AG04449 (cell line): ENCODE measurements around the gene SFXN1.

Source experiments
- CTCF ChIA-PET: fragments of 350-600 bp; formaldehyde crosslinking; extraction: SDS; loops from one replicate; lab custom pipeline; 2021; ENCODE audit warnings: antibody characterized with exemption; lab: Yijun Ruan, JAX
- POLR2A ChIA-PET: fragments of 400-600, 350-600 bp; formaldehyde crosslinking; extraction: SDS; loops from one replicate; lab custom pipeline; 2020; ENCODE audit warnings: antibody characterized with exemption, inconsistent platforms; lab: Yijun Ruan, JAX
- DNase-seq: peaks from one replicate; pipeline ENCODE4 v3.0.0-alpha.2; 2010; ENCODE audit warnings: low read depth, low spot score
- H3K4me3 ChIP-seq: 2 replicates; pipeline ENCODE4 v1.5.1; 2011; ENCODE audit warnings: low read depth, mild to moderate bottlenecking, control low read depth, low read length
- TF ChIP-seq, protein P1 (sequence below): IDR thresholded peaks from one replicate; pipeline ENCODE4 v1.5.1; 2011; ENCODE audit warnings: mild to moderate bottlenecking, moderate library complexity, low read length, control low read depth, inconsistent platforms; ENCODE audit not compliant: insufficient read depth; ENCODE audit errors: missing control alignments

SFXN1 gene

DNA sequence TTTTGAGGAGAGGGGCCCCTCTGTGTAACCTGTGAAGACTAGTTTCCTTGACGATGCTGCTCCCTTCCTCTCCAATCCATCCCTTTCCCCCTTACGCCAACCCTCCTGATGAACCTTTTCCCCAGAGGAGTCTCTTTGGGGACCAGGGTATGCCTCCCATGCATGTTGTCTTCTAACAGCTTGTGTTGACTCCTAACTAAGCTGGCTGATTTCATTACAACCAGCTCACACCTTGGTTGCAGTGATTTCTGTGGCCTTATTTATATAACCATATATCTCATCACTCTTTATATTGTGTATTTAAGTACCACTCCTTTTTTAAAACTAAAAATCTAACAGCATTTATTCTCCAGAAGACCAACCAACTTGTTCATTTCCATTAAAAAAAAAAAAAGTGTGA, 42.5 kb downstream of the SFXN1 start:
- H3K4me3 ChIP-seq, result no peak overlapping the region
- ChIA-PET CTCF (interaction anchor here (2.1 kb wide), 1 partner anchor 13 kb away, joined by 9 read pairs; no protein-coding TSS in a partner anchor), POLR2A (no interaction called here)
- DNase-seq, result no peak
- TF ChIP-seq, protein P1, sequence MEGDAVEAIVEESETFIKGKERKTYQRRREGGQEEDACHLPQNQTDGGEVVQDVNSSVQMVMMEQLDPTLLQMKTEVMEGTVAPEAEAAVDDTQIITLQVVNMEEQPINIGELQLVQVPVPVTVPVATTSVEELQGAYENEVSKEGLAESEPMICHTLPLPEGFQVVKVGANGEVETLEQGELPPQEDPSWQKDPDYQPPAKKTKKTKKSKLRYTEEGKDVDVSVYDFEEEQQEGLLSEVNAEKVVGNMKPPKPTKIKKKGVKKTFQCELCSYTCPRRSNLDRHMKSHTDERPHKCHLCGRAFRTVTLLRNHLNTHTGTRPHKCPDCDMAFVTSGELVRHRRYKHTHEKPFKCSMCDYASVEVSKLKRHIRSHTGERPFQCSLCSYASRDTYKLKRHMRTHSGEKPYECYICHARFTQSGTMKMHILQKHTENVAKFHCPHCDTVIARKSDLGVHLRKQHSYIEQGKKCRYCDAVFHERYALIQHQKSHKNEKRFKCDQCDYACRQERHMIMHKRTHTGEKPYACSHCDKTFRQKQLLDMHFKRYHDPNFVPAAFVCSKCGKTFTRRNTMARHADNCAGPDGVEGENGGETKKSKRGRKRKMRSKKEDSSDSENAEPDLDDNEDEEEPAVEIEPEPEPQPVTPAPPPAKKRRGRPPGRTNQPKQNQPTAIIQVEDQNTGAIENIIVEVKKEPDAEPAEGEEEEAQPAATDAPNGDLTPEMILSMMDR, result no peak

DNA sequence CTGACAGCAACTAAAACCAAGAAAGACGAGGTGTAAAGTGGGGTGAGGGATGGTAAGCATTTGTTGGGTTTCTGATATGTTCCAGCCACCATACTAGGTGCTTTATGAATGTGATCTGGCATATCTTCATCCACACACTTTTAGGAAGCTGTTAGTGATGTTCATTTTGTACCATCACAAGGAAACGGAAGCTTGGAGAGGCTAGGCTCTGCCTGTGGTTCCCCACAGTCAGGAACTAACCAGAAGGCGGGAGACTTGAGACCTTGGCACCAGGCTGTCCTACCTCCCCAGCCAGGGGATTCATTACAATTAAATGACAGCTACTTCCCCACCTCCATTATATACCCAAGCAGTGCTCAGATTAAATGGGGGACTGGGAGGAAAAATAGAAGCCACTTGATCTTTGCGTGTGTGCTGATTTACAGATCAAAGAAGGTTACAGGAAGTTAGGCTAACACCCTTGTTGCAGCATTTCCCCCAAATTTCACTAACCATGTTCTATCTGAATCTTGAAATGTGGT, 43.0 kb downstream of the SFXN1 start:
- TF ChIP-seq, protein P1, result no peak
- ChIA-PET CTCF (interaction anchor here (2.1 kb wide), 1 partner anchor 13 kb away, joined by 9 read pairs; no protein-coding TSS in a partner anchor), POLR2A (no interaction called here)
- DNase-seq, result no peak
- no peak overlapping the region for H3K4me3 ChIP-seq

- ChIA-PET CTCF (interaction anchor here (1.4 to 1.8 kb wide), 2 partner anchors 11 kb away, joined by 4 to 5 read pairs; no protein-coding TSS in a partner anchor), POLR2A (no interaction called here)
- no peak for DNase-seq
- no peak overlapping the region for H3K4me3 ChIP-seq
- TF ChIP-seq, protein P1, result no peak
Observed at GRCh38 chr5:175523292-175523691, 44.9 kb downstream of the SFXN1 start.

DNA sequence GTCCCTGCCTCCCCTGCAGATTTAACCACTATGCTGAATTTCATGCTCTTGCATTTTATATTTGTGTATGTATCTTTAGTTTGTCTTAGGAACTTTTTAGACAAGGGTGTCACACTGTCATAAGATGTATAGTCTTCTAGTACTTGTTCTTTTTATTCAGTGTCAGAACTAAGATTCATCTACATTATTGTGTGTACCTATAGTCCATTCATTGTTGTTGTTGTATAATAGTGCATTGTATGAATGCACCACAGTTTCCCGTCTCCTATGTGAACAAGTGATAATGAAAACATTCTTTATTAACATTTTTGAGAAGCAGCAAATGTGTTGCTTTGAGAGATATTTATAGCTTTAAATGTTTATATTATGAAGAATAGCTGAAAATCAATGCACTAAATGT, 45.9 kb downstream of the SFXN1 start:
- no peak overlapping the region for H3K4me3 ChIP-seq
- TF ChIP-seq, protein P1, result no peak
- CTCF ChIA-PET, result no interaction called here
- DNase-seq, result no peak
- POLR2A ChIA-PET, result no interaction called here

DNA sequence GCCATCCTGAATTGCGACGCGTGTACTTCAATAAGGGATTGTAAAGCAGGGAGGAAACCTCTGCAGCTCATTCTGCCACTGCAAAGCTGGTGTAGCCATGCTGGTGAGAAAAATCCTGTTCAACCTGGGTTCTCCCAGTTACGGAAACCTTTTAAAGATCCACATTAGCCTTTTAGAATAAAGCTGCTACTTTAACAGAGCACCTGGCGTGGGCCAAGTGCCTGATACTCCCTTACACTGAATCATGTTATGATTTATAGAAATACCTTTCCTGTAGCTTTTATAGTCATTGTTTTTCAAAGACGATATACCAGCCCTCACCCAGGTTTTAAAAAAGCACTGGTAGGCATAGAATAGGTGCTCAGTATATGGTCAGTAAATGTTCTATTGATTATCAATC, 48.3 kb downstream of the SFXN1 start:
- TF ChIP-seq, protein P1, result no peak
- ChIA-PET POLR2A (no interaction called here), CTCF (interaction anchor here (1.2 to 1.9 kb wide), 3 partner anchors 8 to 192 kb away, joined by 3 to 18 read pairs (median 7); no protein-coding TSS in a partner anchor)
- DNase-seq, result no peak
- no peak overlapping the region for H3K4me3 ChIP-seq

- ChIA-PET POLR2A (no interaction called here), CTCF (interaction anchor here (2.5 kb wide), 1 partner anchor 187 kb away, joined by 12 read pairs; no protein-coding TSS in a partner anchor)
- TF ChIP-seq, protein P1, result no peak
- H3K4me3 ChIP-seq, result no peak overlapping the region
- DNase-seq, result no peak
Observed at GRCh38 chr5:175531361-175531760, 53.0 kb downstream of the SFXN1 start.
